Measurements from ENCODE around the gene ATP4A.

The ATP4A gene

DNA sequence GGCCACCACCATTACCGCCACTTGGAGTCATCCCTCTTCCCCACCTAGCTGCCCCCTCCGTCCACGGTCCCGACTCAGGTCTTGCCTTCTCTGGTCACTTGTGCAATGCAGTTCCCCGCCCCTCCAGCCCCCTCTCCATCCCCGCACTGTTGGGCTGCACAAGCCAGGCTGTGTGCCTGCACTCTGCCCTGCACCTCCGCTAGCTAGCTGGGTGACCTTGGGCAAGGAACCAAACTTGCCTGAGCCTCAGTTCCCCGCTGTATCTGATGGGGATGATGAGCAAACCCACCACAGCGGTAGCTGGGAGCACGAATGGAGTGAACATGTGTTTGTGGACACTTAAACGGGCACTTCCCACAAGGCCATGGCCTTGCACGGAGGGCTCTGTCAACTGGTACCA, 23.6 kb downstream of the ATP4A start:
- H3K4me3 ChIP-seq (ENCODE audit: low read depth, low read length), result no peak overlapping the region
- no peak for TF ChIP-seq CTCF (IDR thresholded peaks at IDR 0.05; ENCODE audit: low read depth, low read length)

GRCh38 chr19:35539314-35539713, 24.1 kb downstream of the ATP4A start:
- no peak overlapping the region for H3K4me3 ChIP-seq (ENCODE audit: low read depth, low read length)

GRCh38 chr19:35534803-35535480, 28.5 kb downstream of the ATP4A start:
- no peak overlapping the region for H3K4me3 ChIP-seq (ENCODE audit: low read depth, low read length)
- TF ChIP-seq CTCF (IDR thresholded peaks at IDR 0.05; ENCODE audit: low read depth, low read length), result no peak

More at GRCh38 chr19:35539314-35539713, 24.1 kb downstream of the ATP4A start:
- TF ChIP-seq CTCF (IDR thresholded peaks at IDR 0.05; ENCODE audit: low read depth, low read length), result no peak

DNA sequence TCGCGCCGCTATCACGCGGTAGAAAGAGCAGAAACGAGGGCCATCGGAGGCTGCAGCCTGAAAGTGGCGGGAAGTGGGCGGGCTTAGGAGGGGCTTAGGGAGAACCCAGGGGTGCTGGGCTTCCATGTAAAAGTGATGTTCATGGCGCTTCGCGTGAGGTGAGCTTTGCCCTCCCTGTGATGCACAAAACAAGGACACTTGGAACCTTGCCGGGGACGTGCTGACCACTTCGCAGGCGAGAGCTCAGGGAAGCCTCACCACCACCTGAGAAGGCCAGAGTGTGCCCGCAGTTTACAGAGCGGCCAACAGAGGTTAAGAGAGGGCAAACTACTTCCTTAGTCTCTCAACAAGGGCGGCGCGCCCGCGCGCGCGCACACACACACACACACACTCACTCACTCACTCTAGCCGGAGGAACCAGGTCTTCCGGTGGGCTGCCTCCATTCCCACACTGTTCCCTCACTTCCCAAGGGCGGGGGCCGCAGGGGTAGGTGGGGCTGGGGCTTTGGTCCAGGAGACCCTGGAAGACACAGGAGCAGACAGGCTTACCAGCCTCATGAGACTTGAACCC, 29.6 kb downstream of the ATP4A start:
- no peak for TF ChIP-seq CTCF (IDR thresholded peaks at IDR 0.05; ENCODE audit: low read depth, low read length)
- no peak overlapping the region for H3K4me3 ChIP-seq (ENCODE audit: low read depth, low read length)

DNA sequence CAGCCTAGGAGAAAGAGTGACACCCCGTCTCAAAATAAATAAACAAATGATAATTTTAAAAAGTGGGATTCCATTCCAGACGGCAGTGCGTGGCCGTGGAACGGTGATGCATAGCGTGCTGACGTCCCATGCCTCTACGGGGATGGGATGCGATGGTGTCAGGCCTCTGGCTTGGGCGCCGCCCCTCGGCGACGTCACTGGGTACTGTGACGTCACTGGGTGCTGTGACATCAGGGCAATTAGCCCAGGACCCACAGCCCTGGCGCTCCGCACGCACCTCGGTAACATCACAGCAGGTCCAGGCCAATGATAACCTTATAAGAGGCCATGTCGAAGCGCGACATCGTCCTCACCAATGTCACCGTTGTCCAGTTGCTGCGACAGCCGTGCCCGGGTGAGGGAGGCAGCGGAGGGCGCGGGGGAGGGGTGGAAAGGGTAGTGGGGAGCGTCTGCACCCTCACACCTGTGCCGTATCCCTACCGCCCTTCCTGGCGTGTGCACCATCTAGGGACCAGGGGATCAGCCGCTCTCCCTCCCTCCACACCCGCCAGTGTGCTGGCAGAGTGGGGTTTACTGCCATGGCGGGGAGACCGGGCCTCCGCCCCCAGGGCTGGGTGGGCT, 30.1 kb downstream of the ATP4A start, which contains the start of gene GAPDHS:
GAPDHS (plus strand) TSS at position 256 of the 621 bp plus-strand sequence; CDS start at position 328, 72 bp downstream.
- H3K4me3 ChIP-seq (ENCODE audit: low read depth, low read length), result no peak within 1 kb of the TSS
- TF ChIP-seq CTCF (IDR thresholded peaks at IDR 0.05; ENCODE audit: low read depth, low read length), result no peak

DNA sequence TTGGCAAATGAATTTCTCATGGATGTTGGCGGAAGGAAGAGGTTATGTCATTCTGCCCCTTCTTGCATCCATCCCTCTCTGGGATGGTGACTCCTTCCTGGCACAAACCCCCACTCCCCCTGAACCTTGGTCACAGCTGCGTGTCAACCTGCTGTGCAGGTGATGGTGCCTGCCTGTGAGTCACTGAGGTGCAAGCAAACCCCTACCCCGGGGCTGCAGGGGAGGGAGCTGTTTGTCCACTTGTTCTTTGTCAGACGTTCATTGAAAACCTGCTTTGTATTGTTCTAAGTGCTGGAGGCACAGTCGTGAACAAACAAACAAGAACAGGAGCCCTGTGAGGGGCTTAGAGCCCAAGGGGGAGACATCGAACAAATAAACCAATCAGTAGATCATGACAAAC, 32.2 kb downstream of the ATP4A start:
- H3K4me3 ChIP-seq (ENCODE audit: low read depth, low read length), result no peak overlapping the region
- TF ChIP-seq CTCF (IDR thresholded peaks at IDR 0.05; ENCODE audit: low read depth, low read length), result no peak

All from WI38 (cell line).